ENCODE data around the gene ACTN1.

ACTN1 gene

DNA sequence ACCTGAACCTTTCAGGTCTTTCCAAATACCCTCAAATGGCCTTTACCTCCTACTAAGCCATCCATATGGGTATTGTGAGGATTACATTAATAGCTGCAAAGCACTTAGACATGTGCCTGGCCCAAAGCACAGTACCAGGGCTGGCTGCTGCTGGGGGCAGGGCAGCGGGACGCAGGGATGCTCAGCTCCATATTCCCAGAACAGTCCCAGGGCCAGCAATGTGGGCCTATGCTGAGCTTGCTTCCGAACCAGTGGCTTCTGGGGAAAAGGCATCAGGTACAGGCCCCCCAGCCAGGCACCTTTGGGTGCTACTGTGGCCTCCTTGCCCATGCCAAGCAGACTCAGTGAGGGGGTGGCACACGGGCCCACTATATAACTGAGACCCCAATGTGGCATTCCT, 10.4 kb downstream of the ACTN1 start:
- H3K27ac ChIP-seq = no peak overlapping the region
- TF ChIP-seq, protein P1, sequence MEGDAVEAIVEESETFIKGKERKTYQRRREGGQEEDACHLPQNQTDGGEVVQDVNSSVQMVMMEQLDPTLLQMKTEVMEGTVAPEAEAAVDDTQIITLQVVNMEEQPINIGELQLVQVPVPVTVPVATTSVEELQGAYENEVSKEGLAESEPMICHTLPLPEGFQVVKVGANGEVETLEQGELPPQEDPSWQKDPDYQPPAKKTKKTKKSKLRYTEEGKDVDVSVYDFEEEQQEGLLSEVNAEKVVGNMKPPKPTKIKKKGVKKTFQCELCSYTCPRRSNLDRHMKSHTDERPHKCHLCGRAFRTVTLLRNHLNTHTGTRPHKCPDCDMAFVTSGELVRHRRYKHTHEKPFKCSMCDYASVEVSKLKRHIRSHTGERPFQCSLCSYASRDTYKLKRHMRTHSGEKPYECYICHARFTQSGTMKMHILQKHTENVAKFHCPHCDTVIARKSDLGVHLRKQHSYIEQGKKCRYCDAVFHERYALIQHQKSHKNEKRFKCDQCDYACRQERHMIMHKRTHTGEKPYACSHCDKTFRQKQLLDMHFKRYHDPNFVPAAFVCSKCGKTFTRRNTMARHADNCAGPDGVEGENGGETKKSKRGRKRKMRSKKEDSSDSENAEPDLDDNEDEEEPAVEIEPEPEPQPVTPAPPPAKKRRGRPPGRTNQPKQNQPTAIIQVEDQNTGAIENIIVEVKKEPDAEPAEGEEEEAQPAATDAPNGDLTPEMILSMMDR (conservative IDR thresholded peaks at IDR 0.05) = no peak

DNA sequence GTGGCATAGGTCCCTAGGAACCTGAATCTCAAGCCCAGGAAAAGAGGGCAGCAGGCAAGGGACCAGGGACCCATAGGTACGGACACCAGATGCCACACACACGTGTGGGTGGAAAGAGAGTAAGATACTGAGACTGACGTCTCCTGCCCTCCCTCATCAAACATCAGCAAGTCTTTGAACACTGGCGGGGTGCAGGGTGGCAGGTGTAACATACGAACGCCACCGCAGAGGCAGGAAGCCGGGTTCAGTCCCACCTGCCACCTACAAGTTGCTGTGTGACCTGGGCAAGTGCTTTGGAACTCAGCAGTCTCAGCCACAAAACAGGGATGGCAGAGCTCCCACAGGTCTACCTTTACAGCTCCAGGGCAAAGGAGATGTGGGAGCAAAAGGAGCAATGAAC, 11.1 kb downstream of the ACTN1 start:
- H3K27ac ChIP-seq = no peak overlapping the region; the same call in 1 of the 2 replicates

DNA sequence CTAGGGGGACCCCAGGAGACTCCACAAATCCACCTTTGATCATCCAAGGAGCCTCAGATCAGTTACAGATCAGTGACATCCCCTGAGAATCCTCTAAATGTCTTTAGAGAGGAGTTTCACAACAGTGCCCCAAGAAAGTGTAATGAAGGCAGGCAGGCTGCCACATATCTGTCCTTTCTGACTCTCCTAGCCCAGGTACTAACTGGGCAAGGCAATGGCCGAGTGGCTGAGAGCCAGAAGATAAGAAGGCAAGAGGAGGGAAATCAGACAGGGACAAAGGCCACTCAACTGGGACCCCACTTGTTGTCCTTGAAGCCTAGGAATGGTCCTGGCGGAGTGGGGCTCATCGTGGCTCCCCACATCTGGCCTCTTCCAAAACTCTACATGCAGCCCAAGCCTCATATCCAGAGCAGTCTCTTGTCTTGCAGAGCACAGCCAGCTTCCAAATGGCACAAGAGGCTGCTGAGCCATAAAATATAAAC, 11.6 kb downstream of the ACTN1 start:
- peak overlapping the region; percentile 57; the same call in 1 of the 2 replicates for H3K27ac ChIP-seq
- TF ChIP-seq, protein P1 (conservative IDR thresholded peaks at IDR 0.05) = no peak

More for the DNA sequence above, 11.1 kb downstream of the ACTN1 start:
- TF ChIP-seq, protein P1 (conservative IDR thresholded peaks at IDR 0.05) = no peak

DNA sequence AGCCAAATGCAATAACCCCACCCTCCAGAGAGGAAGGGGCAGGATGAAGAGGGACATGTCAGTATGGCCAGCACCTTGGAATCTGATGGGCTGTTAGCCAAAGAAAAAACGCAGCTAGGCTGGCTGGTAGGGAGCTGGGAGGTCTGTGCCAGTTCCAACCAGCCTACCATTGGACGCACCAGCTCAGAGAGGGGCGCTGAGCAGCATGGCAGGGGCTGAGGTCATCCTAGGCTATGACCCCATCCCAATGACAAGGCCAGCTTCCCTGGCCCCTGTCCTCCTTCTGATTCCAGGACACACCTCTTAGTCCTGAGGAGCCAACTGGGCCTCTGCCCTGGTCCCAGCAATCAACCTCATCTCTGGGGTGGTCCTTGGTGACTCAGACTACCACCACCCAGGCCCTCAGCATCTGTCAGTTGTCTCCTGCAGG, 12.2 kb downstream of the ACTN1 start:
- TF ChIP-seq, protein P1 (conservative IDR thresholded peaks at IDR 0.05) = no peak
- H3K27ac ChIP-seq = peak overlapping the region; percentile 57; the same call in 1 of the 2 replicates

DNA sequence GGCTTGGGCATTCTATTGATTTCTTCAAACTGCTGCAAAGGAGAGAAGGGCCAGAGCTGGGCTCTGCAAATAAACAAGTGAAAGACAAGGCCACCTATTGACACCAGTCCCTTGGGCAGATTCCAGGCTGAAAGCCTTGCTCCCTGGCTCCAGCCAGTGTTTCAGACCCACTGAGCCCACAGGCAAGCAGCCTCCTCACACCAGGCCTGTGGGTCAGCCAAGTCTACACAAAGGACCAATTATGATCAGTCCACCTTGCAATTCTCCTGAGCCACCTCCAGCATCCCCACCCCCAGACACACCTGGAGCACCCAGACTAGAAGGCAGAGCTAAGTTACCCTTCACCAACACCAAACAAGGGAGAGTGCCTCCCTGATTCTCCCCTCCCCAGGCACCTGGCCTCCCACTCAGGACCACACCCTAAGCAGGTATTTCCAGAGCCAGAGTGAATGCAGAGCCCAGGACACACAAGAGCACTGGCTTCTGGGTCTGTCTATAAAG, 13.8 kb downstream of the ACTN1 start:
- TF ChIP-seq, protein P1 (conservative IDR thresholded peaks at IDR 0.05) = no peak
- no peak overlapping the region for H3K27ac ChIP-seq

DNA sequence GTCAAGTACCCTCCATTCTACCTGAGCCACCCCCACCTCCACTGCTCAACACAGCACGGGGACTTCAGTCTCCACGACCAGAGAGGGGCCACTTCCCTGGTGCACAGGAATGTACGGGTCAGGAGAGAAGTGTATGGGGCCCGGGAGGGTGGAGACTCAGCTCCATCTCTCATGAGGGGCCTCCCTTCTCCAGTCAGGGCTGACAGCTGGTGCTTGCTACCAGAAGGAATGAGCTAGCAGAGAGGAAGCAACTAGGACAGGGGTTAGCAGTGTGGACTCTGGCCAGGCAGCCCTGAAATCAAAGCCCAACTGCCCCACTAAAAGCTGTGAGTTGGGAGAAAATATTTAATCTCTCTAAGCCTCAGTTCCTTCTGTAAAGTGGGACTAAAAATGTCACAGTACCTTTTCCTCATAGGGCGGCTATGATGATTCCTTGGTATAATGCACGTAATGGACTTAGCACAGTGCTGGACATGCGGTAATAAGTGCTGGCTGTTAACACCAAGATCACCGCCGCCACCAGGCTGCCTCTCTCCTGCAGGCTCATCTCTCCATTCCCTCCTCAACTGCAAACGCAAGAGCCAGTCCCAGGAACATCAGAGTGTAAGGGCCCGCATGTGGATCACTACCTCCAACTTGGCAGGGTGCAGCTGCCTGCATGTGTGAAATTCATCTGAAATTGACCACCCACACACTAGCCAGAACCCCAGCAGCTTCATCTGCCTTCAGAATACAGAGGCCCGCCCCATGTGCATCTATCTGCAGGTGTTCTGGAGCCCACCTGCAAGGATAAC, 14.6 kb downstream of the ACTN1 start:
- TF ChIP-seq, protein P1 (conservative IDR thresholded peaks at IDR 0.05) = no peak
- H3K27ac ChIP-seq = no peak overlapping the region

DNA sequence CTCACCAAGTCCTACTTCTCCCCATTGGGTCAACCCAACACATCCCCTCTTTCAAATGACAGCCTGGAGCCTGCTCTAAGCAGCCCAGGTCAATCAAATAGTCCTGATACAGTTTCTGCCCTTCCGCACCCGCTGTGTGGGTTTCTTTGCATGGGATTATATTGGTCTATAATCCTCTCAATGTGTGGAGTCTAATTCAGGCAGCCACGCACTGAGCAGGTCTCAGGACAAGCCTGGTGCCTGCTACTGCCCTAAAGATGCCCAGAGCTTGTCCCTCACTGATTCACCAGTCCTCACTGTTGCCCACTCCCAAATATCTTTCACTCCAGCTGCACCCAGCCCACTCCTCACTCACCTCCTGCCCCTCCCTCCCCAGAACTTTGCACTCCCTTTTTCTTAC, 16.4 kb downstream of the ACTN1 start:
- no peak overlapping the region for H3K27ac ChIP-seq
- TF ChIP-seq, protein P1 (conservative IDR thresholded peaks at IDR 0.05) = no peak

Measured in VCaP (cell line).